ENCODE results near the gene CCDC149.

CCDC149 gene

DNA sequence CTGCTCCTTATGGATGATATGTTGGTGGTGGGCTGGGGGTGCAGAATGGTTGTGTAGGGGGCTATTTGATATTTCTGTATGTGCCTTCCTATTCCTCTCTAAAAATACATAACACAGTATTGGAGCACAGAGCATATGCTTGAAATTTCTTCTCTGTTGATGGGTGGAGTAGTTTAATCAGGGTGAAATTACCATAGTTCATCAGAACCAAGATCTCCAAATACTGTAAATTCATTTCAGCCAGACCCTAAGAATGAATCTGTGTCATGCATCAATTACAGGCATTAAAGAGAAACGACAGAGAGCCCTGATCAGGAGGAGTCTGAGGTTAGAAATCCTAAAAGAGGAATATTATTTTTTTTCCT, 25.1 kb upstream of the CCDC149 start:
- POLR2A ChIA-PET = no interaction called here
- TF ChIP-seq, protein P1, sequence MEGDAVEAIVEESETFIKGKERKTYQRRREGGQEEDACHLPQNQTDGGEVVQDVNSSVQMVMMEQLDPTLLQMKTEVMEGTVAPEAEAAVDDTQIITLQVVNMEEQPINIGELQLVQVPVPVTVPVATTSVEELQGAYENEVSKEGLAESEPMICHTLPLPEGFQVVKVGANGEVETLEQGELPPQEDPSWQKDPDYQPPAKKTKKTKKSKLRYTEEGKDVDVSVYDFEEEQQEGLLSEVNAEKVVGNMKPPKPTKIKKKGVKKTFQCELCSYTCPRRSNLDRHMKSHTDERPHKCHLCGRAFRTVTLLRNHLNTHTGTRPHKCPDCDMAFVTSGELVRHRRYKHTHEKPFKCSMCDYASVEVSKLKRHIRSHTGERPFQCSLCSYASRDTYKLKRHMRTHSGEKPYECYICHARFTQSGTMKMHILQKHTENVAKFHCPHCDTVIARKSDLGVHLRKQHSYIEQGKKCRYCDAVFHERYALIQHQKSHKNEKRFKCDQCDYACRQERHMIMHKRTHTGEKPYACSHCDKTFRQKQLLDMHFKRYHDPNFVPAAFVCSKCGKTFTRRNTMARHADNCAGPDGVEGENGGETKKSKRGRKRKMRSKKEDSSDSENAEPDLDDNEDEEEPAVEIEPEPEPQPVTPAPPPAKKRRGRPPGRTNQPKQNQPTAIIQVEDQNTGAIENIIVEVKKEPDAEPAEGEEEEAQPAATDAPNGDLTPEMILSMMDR (IDR thresholded peaks at IDR 0.05; ENCODE audit: control extremely low read depth, extremely low read depth, low read depth, missing control alignments) = no peak

DNA sequence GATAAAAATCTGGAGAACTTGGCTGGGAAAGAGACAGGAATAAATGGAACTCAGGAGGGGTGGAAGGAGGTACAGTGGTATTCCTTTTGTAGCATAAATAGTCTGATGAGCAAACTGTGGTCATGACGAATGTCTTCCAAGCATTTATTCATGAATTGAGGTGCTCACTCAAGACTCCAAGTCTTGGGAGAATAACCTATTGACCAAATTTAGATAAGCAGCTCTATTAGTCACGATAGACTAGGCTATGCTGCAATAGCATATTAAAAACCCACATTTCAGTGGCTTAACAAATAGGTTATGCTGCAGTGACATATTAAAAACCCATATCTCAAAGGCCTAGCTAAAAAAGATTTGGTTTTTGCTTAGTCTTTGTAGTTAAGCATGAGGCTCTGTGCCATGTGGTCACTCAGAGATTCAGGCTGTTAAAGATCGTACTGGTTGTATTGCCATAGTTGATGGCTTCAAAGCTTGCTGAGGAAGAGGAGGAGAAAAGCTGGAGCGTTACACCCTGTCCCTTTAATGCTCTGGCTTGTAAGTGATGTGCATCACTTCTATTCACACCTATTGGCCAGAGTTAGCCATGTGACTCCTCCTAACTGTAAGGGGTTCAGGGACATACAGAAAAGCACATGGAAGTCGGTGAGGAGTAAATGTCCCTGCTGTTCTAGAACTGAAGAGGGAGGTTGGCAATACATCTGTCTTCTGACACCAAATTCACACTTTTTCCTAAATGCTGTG, 24.5 kb upstream of the CCDC149 start:
- POLR2A ChIA-PET = no interaction called here
- CTCF ChIA-PET = no interaction called here

More for the DNA sequence above, 25.1 kb upstream of the CCDC149 start:
- CTCF ChIA-PET = no interaction called here
- DNase-seq (ENCODE audit: extremely low spot score) = no peak

DNA sequence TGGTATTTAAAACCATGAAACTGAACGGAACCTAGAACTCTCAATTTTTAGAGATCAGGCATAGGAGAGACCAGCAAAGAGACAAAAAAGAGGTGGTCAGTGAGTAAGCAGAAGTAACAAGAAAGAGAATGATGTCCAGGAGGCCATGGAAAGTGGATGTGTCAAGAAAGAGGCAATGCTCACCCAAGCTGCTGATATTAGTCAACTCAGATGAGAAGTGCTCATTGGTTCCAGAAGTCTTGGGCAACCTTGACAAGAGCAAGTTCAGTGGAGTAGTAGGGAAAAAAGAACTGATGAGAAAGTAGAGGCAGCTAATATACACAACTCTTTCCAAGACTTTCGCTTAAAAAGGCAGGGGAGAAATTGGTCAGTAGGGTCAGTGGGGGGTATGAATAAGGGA, 23.0 kb upstream of the CCDC149 start:
- POLR2A ChIA-PET = no interaction called here
- CTCF ChIA-PET = no interaction called here
- TF ChIP-seq, protein P1 (IDR thresholded peaks at IDR 0.05; ENCODE audit: control extremely low read depth, extremely low read depth, low read depth, missing control alignments) = no peak
- DNase-seq (ENCODE audit: extremely low spot score) = no peak

More for the DNA sequence above, 24.5 kb upstream of the CCDC149 start:
- DNase-seq (ENCODE audit: extremely low spot score) = no peak
- TF ChIP-seq, protein P1 (IDR thresholded peaks at IDR 0.05; ENCODE audit: control extremely low read depth, extremely low read depth, low read depth, missing control alignments) = no peak

DNA sequence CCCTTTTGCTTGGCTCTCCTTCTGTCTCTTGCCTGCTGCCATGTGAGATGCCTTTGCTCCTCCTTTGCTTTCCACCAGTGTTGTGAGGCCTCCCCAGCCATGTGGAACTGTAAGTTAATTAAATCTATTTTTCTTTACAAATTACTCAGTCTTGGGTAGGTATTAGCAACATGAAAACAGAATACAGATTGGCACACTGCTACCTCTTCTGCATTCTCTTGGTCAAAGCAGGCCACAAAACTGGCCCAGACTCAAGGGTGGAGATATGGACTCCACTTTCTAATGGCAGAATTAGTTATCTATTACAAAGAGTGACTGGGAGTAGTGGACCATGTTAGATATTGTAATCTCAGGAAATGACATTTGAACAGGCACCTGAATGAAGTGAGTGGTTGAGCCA, 21.5 kb upstream of the CCDC149 start:
- TF ChIP-seq, protein P1 (IDR thresholded peaks at IDR 0.05; ENCODE audit: control extremely low read depth, extremely low read depth, low read depth, missing control alignments) = no peak
- DNase-seq (ENCODE audit: extremely low spot score) = no peak
- CTCF ChIA-PET = no interaction called here
- POLR2A ChIA-PET = no interaction called here

DNA sequence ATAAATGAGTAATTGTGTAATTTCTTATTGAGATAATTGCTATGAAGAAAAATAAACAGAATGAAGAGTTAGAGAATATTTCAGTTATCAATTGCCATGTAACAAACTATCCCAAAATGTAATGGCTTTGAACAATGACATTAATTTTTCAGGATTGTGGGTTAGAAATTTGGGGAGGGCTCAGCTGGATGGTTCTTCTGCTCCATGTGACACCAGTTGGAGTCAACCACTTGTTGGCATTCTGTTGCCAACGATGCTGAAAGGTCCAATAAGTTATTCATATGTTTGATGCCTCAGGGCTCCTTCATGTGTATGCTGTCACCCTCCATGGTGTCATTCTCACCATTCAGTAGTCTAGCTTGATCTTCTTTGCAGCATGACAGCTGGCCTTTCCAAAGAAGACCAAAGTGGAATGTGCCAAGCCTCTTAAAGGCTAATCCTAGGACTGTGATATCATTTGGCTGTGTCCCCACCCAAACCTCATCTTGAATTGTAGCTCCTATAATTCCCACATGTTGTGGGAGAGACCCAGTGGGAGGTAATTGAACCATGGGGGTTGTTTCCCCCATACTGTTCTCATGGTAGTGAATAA, 20.9 kb upstream of the CCDC149 start:
- CTCF ChIA-PET = no interaction called here
- no peak for DNase-seq (ENCODE audit: extremely low spot score)
- POLR2A ChIA-PET = no interaction called here
- TF ChIP-seq, protein P1 (IDR thresholded peaks at IDR 0.05; ENCODE audit: control extremely low read depth, extremely low read depth, low read depth, missing control alignments) = no peak

DNA sequence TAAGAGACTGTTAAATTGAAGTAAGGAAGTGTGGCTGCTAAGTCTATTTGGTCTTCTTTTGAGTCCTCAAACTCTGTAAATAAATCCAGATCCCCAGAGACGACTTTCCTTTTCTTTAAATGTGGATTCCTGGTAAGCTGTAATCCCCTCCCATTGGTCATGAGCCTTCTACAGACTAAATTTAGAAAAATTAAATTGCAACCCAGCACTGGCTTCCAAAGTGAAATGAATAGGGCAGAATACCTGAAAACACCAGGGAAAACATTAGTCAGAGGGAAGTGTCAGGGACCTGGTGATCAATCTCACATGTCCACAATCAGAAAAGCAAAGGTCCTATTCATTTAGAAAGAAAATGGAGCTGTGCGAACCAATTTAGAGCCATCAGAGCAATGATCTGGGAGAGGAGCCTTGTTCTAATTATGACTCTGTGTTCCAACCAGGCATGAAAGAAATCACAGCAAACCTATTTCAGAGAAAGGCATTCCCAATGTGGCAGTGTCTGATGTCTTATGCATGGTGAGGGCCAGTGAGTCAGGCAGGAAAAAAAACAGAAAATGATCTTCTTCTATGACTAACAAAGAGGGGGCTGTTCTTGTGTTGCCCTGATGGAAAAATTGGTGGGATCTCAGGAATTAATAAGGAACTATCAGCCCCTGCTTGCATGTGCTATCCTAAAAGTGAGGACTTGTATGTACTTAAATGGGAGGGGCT, 19.8 kb upstream of the CCDC149 start:
- TF ChIP-seq, protein P1 (IDR thresholded peaks at IDR 0.05; ENCODE audit: control extremely low read depth, extremely low read depth, low read depth, missing control alignments) = no peak
- POLR2A ChIA-PET = no interaction called here
- CTCF ChIA-PET = no interaction called here
- no peak for DNase-seq (ENCODE audit: extremely low spot score)
